ENCODE data around the gene NDC80.
"Not testable (repeated sequence)": the region's sequence is repeated elsewhere in the genome, so short reads cannot be mapped to it uniquely, and the experiment has no call there.

NDC80 gene

GRCh38 chr18:2636126-2636631, 64.8 kb downstream of the NDC80 start:
- no peak for DNase-seq

GRCh38 chr18:2641638-2642037, 70.3 kb downstream of the NDC80 start:
- no peak for DNase-seq

GRCh38 chr18:2642771-2643170, 71.4 kb downstream of the NDC80 start:
- no peak for DNase-seq

- DNase-seq = no peak
Measured at GRCh38 chr18:2644535-2644934, 73.2 kb downstream of the NDC80 start.

- DNase-seq = no peak
Measured at GRCh38 chr18:2651981-2652380, 80.6 kb downstream of the NDC80 start.

- DNase-seq = no peak
Measured at GRCh38 chr18:2653467-2653866, 82.1 kb downstream of the NDC80 start.

- DNase-seq = peak; percentile 52
Measured at GRCh38 chr18:2654169-2654927, 83.0 kb downstream of the NDC80 start.

GRCh38 chr18:2654928-2655177, 83.5 kb downstream of the NDC80 start:
- no peak for DNase-seq

GRCh38 chr18:2655178-2655953, 84.0 kb downstream of the NDC80 start, which contains the start of gene SMCHD1:
Gene SMCHD1, plus strand, starts transcription at chr18:2655726. Its CDS starts 350 bp downstream, at chr18:2656076.
- peak; percentile 82 for DNase-seq

GRCh38 chr18:2655954-2656236, 84.5 kb downstream of the NDC80 start:
- peak; percentile 43 for DNase-seq

- DNase-seq = peak; percentile 43
Measured at GRCh38 chr18:2656237-2656980, 85.1 kb downstream of the NDC80 start.

- DNase-seq = peak; percentile 25
Measured at GRCh38 chr18:2656981-2657512, 85.7 kb downstream of the NDC80 start.

GRCh38 chr18:2657788-2658458, 86.6 kb downstream of the NDC80 start:
- peak; percentile 31 for DNase-seq

GRCh38 chr18:2660849-2661248, 89.5 kb downstream of the NDC80 start:
- not testable (repeated sequence) for DNase-seq

GRCh38 chr18:2662288-2662687, 90.9 kb downstream of the NDC80 start:
- not testable (repeated sequence) for DNase-seq

- DNase-seq = no peak
Measured at GRCh38 chr18:2662990-2663389, 91.6 kb downstream of the NDC80 start.
